ENCODE data around the gene SLC16A10. TPM values are rescaled to one million over a fixed set of nuclear protein-coding genes. Genes with fewer than 3 reads are reported as not detected.
A peak's percentile ranks its signal among the peaks of the same experiment; 100 is the strongest.
"Not testable (repeated sequence)": the region's sequence is repeated elsewhere in the genome, so short reads cannot be mapped to it uniquely, and the experiment has no call there.

Gene SLC16A10
- total RNA-seq, 1 donor from 2014 or later: 4.8 TPM

GRCh38 chr6:111201764-111202163 is 114.5 kb downstream of the SLC16A10 start:
- H3K4me3 ChIP-seq: no peak overlapping the region
- no peaks in the 10 kb centered on the region for H3K36me3 ChIP-seq
- no peaks in the 10 kb centered on the region for H3K27me3 ChIP-seq
- Mint-ChIP-seq H3K9me3 (peaks cover 4% of the 10 kb centered on the region), H3K36me3 (peaks cover 4% of the 10 kb centered on the region), H3K27ac (peak overlapping the region; percentile 64), H3K27me3 (ENCODE audit: insufficient read depth, low read depth) (peaks cover 2% of the 10 kb centered on the region), H3K4me1 (peaks cover 23% of the 10 kb centered on the region), H3K4me3 (no peak overlapping the region)
- no peak for DNase-seq (ENCODE audit: low spot score)
- H2AFZ ChIP-seq (replicated peaks): no peak overlapping the region
- H3K9ac ChIP-seq: no peak overlapping the region
- H4K20me1 ChIP-seq (ENCODE audit: low read depth): no peaks in the 10 kb centered on the region
- TF ChIP-seq EZH2 (IDR thresholded peaks at IDR 0.05): no peak
- TF ChIP-seq, protein P1, sequence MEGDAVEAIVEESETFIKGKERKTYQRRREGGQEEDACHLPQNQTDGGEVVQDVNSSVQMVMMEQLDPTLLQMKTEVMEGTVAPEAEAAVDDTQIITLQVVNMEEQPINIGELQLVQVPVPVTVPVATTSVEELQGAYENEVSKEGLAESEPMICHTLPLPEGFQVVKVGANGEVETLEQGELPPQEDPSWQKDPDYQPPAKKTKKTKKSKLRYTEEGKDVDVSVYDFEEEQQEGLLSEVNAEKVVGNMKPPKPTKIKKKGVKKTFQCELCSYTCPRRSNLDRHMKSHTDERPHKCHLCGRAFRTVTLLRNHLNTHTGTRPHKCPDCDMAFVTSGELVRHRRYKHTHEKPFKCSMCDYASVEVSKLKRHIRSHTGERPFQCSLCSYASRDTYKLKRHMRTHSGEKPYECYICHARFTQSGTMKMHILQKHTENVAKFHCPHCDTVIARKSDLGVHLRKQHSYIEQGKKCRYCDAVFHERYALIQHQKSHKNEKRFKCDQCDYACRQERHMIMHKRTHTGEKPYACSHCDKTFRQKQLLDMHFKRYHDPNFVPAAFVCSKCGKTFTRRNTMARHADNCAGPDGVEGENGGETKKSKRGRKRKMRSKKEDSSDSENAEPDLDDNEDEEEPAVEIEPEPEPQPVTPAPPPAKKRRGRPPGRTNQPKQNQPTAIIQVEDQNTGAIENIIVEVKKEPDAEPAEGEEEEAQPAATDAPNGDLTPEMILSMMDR (IDR thresholded peaks at IDR 0.05): no peak
- TF ChIP-seq EZH2phosphoT487 (IDR thresholded peaks at IDR 0.05): no peak
- no peak overlapping the region for H3K4me2 ChIP-seq
- H3F3A ChIP-seq (ENCODE audit: low read depth): no peaks in the 10 kb centered on the region
- H3K79me2 ChIP-seq (ENCODE audit: low read depth): no peaks in the 10 kb centered on the region
- H3K4me1 ChIP-seq: peaks cover 8% of the 10 kb centered on the region
- no peak overlapping the region for H3K27ac ChIP-seq
- H3K9me3 ChIP-seq (ENCODE audit: low read depth): no peaks in the 10 kb centered on the region

- not testable (repeated sequence) for H3K9me3 Mint-ChIP-seq; H3K27ac Mint-ChIP-seq; H3K27me3 ChIP-seq; H3K4me1 ChIP-seq; H2AFZ ChIP-seq (replicated peaks); H4K20me1 ChIP-seq (ENCODE audit: low read depth); H3K36me3 ChIP-seq; H3K4me2 ChIP-seq; H3F3A ChIP-seq (ENCODE audit: low read depth); H3K27ac ChIP-seq; H3K36me3 Mint-ChIP-seq; DNase-seq (ENCODE audit: low spot score); H3K4me3 ChIP-seq; H3K9ac ChIP-seq; H3K4me3 Mint-ChIP-seq; H3K9me3 ChIP-seq (ENCODE audit: low read depth); H3K79me2 ChIP-seq (ENCODE audit: low read depth); H3K27me3 Mint-ChIP-seq (ENCODE audit: insufficient read depth, low read depth)
- peaks cover 23% of the 10 kb centered on the region for H3K4me1 Mint-ChIP-seq
These were observed 116.2 kb downstream of the SLC16A10 start for GRCh38 chr6:111203539-111203938.

- Mint-ChIP-seq H3K27me3 (ENCODE audit: insufficient read depth, low read depth) (peaks cover 2% of the 10 kb centered on the region), H3K9me3 (no peaks in the 10 kb centered on the region)
- no peak overlapping the region for H3K27ac ChIP-seq
These were observed 117.0 kb downstream of the SLC16A10 start for GRCh38 chr6:111204305-111204704.

DNA sequence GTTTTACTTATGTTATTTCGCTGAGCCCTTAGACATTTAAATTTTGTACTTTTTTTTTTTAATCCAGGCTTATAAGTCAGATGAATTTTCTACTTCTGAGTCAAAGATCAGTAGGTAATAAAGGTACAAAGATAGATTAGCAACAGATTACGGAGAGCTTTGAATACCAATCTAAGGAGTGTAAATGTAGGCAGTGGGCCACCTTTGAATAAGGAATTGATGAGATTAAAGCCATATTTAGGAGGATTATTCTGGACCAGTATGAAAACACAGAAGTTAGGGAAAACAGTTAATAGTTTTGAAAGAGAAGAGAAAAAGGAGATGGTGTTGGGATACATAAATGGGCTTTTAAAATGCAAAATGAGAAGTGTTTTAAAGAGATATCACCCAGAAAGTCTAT is 117.6 kb downstream of the SLC16A10 start:
- H3K9me3 ChIP-seq (ENCODE audit: low read depth): no peaks in the 10 kb centered on the region
- no peak overlapping the region for H3K4me2 ChIP-seq
- H3F3A ChIP-seq (ENCODE audit: low read depth): no peaks in the 10 kb centered on the region
- DNase-seq (ENCODE audit: low spot score): no peak
- H4K20me1 ChIP-seq (ENCODE audit: low read depth): no peaks in the 10 kb centered on the region
- no peaks in the 10 kb centered on the region for H3K9me3 Mint-ChIP-seq
- peaks cover 7% of the 10 kb centered on the region for H3K4me1 ChIP-seq
- no peak overlapping the region for H3K27ac ChIP-seq
- H3K36me3 Mint-ChIP-seq: peaks cover 1% of the 10 kb centered on the region
- H3K4me3 ChIP-seq: no peak overlapping the region
- H3K4me3 Mint-ChIP-seq: no peak overlapping the region
- H3K27me3 Mint-ChIP-seq (ENCODE audit: insufficient read depth, low read depth): peaks cover 2% of the 10 kb centered on the region
- H3K36me3 ChIP-seq: no peaks in the 10 kb centered on the region
- H3K4me1 Mint-ChIP-seq: peaks cover 19% of the 10 kb centered on the region
- no peaks in the 10 kb centered on the region for H3K27me3 ChIP-seq
- H3K79me2 ChIP-seq (ENCODE audit: low read depth): no peaks in the 10 kb centered on the region
- no peak overlapping the region for H3K9ac ChIP-seq
- no peak overlapping the region for H2AFZ ChIP-seq (replicated peaks)
- no peak overlapping the region for H3K27ac Mint-ChIP-seq
- TF ChIP-seq, protein P1 (IDR thresholded peaks at IDR 0.05): no peak
- TF ChIP-seq EZH2 (IDR thresholded peaks at IDR 0.05) (no peak), EZH2phosphoT487 (IDR thresholded peaks at IDR 0.05) (no peak)

More at GRCh38 chr6:111204305-111204704, 117.0 kb downstream of the SLC16A10 start:
- Histone ChIP-seq H3K9ac (no peak overlapping the region), H3K4me3 (no peak overlapping the region), H3K27me3 (no peaks in the 10 kb centered on the region), H3K79me2 (ENCODE audit: low read depth) (no peaks in the 10 kb centered on the region), H2AFZ (replicated peaks) (no peak overlapping the region), H3K36me3 (no peaks in the 10 kb centered on the region), H3K9me3 (ENCODE audit: low read depth) (no peaks in the 10 kb centered on the region), H3F3A (ENCODE audit: low read depth) (no peaks in the 10 kb centered on the region), H3K4me2 (no peak overlapping the region), H3K4me1 (peaks cover 8% of the 10 kb centered on the region), H4K20me1 (ENCODE audit: low read depth) (no peaks in the 10 kb centered on the region)
- no peak overlapping the region for H3K27ac Mint-ChIP-seq
- no peak for TF ChIP-seq EZH2 (IDR thresholded peaks at IDR 0.05)
- TF ChIP-seq, protein P1 (IDR thresholded peaks at IDR 0.05): no peak
- TF ChIP-seq EZH2phosphoT487 (IDR thresholded peaks at IDR 0.05): no peak
- DNase-seq (ENCODE audit: low spot score): no peak
- H3K36me3 Mint-ChIP-seq: peaks cover 1% of the 10 kb centered on the region
- H3K4me3 Mint-ChIP-seq: no peak overlapping the region
- peaks cover 23% of the 10 kb centered on the region for H3K4me1 Mint-ChIP-seq
